Smooth muscle cell of the brain vasculature (primary cell): Measurements from ENCODE around the gene TMEM231.
A peak's percentile ranks its signal among the peaks of the same experiment; 100 is the strongest.
"Not testable (repeated sequence)": the region's sequence is repeated elsewhere in the genome, so short reads cannot be mapped to it uniquely, and the experiment has no call there.

Experiments
- DNase-seq: peaks from one replicate; pipeline ENCODE4 v3.0.0-alpha.2; 2012; ENCODE audit warnings: low read depth, low spot score

TMEM231 gene, protein sequence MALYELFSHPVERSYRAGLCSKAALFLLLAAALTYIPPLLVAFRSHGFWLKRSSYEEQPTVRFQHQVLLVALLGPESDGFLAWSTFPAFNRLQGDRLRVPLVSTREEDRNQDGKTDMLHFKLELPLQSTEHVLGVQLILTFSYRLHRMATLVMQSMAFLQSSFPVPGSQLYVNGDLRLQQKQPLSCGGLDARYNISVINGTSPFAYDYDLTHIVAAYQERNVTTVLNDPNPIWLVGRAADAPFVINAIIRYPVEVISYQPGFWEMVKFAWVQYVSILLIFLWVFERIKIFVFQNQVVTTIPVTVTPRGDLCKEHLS

DNA sequence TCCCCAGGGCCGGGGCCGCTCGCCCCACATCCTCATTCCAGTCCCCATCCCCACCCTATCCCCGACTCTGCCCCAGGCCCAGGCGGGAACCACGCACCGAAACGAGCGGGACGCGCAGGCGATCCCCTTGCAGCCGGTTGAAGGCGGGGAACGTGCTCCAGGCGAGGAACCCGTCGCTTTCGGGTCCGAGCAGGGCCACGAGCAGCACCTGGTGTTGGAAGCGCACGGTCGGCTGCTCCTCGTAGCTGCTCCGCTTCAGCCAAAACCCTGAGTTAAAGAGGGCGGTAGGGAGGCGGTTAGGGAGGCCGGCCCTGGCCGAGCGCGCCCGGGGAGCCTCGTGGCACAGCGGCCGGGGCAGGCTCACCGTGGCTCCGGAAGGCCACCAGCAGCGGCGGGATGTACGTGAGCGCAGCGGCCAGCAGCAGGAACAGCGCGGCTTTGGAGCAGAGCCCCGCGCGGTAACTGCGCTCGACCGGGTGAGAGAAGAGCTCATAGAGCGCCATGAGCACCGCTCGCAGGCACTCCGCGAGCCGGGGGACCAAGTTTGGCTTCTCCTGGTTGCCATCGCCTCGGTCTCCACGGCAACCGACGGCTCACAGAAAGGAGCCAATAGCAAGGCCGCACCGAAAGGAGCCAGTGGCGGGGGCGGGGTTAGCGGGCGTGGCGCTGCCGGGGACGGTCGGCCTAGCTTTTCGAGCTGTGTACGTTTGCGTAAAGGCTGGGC, at the start of gene TMEM231:
TMEM231 (minus strand) TSS at position 546 of the 724 bp plus-strand sequence; CDS start at position 503, 43 bp downstream.
- peak; percentile 73 for DNase-seq

- DNase-seq: no peak
Measured at GRCh38 chr16:75603241-75603640, 47.2 kb upstream of the TMEM231 start.

DNA sequence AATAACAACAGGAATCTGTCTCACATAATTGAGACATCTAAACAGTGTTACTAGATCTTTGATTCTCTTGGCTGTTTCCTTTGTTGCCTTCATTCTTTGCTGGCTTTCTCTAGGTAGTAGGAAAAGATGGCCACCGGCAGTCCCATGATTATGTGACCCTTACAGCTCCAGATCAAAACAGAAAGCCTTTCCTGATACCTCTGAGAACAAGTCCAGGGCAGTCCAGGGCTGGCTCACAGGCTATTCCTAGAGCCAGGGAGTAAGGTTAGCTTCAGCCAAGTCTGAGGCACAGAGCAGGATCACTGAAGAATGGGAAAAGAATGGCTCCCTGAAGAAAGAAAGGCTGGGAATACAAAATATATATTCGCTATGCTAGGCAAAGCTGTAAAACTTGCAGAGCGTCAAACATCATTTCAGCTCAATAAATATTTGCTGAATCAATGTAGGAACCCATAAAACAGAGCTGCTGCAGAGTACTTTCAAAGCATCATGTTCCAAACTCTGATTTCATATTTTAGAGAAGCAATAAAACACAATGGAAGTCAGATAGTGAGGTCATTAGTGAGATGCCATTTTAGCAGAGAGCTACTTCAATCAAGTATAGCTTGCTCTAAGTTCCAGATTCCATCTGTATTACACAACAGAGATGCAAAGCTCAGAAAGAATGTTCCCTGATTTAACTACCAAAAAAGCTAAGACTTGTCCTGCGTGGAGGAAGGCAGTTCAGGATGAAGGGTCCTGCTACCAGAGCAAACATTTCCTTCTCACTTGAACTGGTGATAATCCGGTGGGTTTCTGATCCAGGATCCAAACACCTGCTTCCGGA, 43.6 kb upstream of the TMEM231 start:
- DNase-seq: no peak

- DNase-seq: no peak
Measured at GRCh38 chr16:75593825-75594820, 38.1 kb upstream of the TMEM231 start.

GRCh38 chr16:75593308-75593707, 37.3 kb upstream of the TMEM231 start:
- no peak for DNase-seq

- DNase-seq: not testable (repeated sequence)
Measured at GRCh38 chr16:75591927-75592326, 35.9 kb upstream of the TMEM231 start.

- DNase-seq: no peak
Measured at GRCh38 chr16:75590920-75591843, 35.1 kb upstream of the TMEM231 start.

- DNase-seq: no peak
Measured at GRCh38 chr16:75589306-75589705, 33.3 kb upstream of the TMEM231 start.

DNA sequence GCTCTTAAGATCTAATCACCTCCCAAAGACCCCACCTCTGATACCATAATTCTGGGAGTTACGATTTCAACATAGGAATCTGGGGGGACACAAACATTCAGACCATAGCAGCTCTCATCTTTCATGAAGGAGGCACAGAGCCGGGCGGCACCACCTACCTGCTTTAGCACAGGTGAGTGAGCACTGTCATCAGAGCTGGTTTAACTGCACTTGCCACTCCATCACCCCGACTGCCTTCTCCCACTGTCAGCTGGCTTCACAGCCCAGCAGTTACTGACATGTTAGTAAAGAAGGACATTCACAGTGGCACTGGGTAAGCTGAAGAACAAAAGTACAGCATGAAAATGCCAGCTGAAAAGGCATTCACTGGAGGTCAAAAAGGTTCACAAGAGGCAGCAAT, 32.7 kb upstream of the TMEM231 start:
- DNase-seq: no peak

- DNase-seq: no peak
Measured at GRCh38 chr16:75584108-75584507, 28.1 kb upstream of the TMEM231 start.

DNA sequence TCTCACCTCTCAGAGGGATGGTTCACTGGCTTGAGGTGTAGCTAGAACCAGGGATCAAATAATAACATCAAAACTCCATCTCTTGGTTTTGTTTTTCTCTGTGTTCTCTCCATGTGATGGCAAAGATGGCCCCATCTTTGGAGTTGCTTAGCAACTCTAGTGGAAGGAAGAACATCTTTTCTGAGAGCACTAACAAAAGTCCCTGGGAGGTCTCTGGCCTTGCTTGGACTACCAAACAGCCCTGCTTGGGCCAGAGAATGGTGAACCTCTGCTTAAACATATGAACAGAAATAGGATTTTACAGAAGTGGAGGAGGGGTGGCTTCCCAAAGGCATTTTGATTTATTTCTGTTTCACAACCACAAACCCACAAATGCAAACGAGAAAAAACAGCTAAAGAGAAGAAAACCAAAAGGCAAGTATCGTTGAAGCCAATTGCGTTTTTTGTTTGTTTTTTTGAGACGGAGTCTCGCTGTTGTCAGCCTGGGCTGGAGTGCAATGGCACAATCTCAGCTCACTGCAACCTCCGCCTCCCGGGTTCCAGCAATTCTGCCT, 23.3 kb upstream of the TMEM231 start:
- no peak for DNase-seq

- no peak for DNase-seq
Measured at GRCh38 chr16:75578725-75579124, 22.7 kb upstream of the TMEM231 start.

- DNase-seq: no peak
Measured at GRCh38 chr16:75578212-75578611, 22.2 kb upstream of the TMEM231 start.

DNA sequence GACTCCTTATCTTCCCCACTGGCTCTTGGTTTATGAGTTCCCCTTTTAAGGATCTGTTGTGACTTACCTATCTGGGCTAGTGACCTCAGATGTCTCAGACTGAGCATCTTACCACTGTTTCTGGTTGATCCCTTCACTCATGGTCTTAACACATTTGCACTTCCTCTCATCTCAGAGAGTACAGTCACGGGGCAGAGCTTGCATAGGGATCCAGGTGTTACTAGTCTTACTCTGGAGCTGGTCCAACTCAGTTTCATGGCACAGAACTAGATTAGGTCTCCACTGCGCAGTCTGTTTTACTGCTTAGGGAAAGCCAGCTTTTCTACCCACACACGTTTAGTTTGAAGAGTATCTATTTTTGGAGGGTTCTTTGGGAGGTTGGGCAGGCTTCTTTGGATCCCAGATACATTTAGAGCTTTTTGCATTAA, 20.3 kb upstream of the TMEM231 start:
- no peak for DNase-seq

- no peak for DNase-seq
Measured at GRCh38 chr16:75575958-75576357, 19.9 kb upstream of the TMEM231 start.

DNA sequence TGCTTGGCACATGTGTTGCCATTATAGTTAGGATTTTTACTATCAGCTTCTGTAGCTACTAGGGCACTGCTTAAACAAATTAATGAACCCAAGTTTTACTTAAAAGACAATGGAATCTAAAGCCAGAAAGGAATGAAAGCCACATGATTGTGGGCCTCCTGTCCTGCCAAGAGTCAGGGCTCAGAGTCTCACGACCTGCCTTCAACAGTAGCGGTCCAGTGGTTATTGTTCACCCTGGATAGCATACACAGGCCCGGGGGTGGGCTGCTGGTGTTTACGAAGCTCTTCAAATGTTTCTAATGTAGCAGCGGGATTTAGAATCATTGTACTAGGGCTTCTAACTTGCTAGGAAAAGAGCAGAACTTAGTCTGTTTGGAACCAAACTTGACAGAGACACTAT, 17.9 kb upstream of the TMEM231 start:
- no peak for DNase-seq

- DNase-seq: no peak
Measured at GRCh38 chr16:75572864-75573542, 17.0 kb upstream of the TMEM231 start.

- no peak for DNase-seq
Measured at GRCh38 chr16:75570396-75571065, 14.5 kb upstream of the TMEM231 start.
